IMR-90 (cell line): ENCODE results near the gene SPACA7. TPM values are rescaled to one million over a fixed set of nuclear protein-coding genes. Genes with fewer than 3 reads are reported as not detected.
A peak's percentile ranks its signal among the peaks of the same experiment; 100 is the strongest.

ENCODE experiments used
- ATAC-seq: fragments of 200-7000 bp; cut with Tn5 transposase; 2 replicates; pipeline ENCODE4 v1.9.1; 2020; ENCODE audit warnings: low read depth, mild to moderate bottlenecking, moderate library complexity
- BruUV-seq: library from RNA; stranded (reverse); fragments of 400-500 nt; replicated peaks from 2 replicates; lab custom pipeline; 2021; lab: Mats Ljungman, UMichigan
- CTCF ChIA-PET: fragments of 300-600 bp; formaldehyde crosslinking; extraction: SDS; loops from one replicate; lab custom pipeline; 2021; ENCODE audit warnings: antibody characterized with exemption; lab: Yijun Ruan, JAX
- POLR2A ChIA-PET: fragments of 300-600 bp; sonication (Branson Sonifier 250); formaldehyde crosslinking; loops from one replicate; lab custom pipeline; 2022; ENCODE audit warnings: antibody characterized with exemption; ENCODE audit not compliant: unreplicated experiment; lab: Charles Lee
- DNase-seq: peaks from one replicate; pipeline ENCODE4 v3.0.0; 2013
- H2AFZ ChIP-seq: replicated peaks from 2 replicates; pipeline ENCODE3; 2013; ENCODE audit warnings: low read length, mild to moderate bottlenecking; ENCODE audit not compliant: poor library complexity
- H2AK5ac ChIP-seq: 2 replicates; pipeline ENCODE4 v1.6.1; 2013; ENCODE audit warnings: low read depth, low read length, inconsistent platforms
- H2AK9ac ChIP-seq: replicated peaks from 2 replicates; pipeline ENCODE3; 2013; ENCODE audit warnings: mild to moderate bottlenecking, low read depth, low read length, moderate library complexity; ENCODE audit not compliant: poor library complexity
- H2BK120ac ChIP-seq: 2 replicates; pipeline ENCODE4 v1.6.1; 2013; ENCODE audit warnings: low read depth, low read length, inconsistent platforms
- H2BK15ac ChIP-seq: 3 replicates; pipeline ENCODE4 v1.6.1; 2013; ENCODE audit warnings: low read depth, low read length, inconsistent platforms
- H2BK20ac ChIP-seq: 2 replicates; pipeline ENCODE4 v1.6.1; 2013; ENCODE audit warnings: low read depth, mild to moderate bottlenecking, inconsistent platforms, low read length, moderate library complexity
- H2BK5ac ChIP-seq: 2 replicates; pipeline ENCODE4 v1.6.1; 2013; ENCODE audit warnings: mild to moderate bottlenecking, low read depth, low read length, inconsistent platforms; ENCODE audit not compliant: poor library complexity, severe bottlenecking
- H3K14ac ChIP-seq: replicated peaks from 2 replicates; pipeline ENCODE4 v1.6.1; 2013; ENCODE audit warnings: low read depth, low read length, inconsistent platforms
- H3K18ac ChIP-seq: 2 replicates; pipeline ENCODE4 v1.6.1; 2013; ENCODE audit warnings: low read depth, low read length, control low read depth
- H3K23ac ChIP-seq: 2 replicates; pipeline ENCODE4 v1.6.1; 2013; ENCODE audit warnings: low read depth, low read length, inconsistent platforms
- H3K27ac ChIP-seq: 2 replicates; pipeline ENCODE4 v1.5.1; 2013; ENCODE audit warnings: mild to moderate bottlenecking, control low read depth, low read length; ENCODE audit not compliant: insufficient read depth
- H3K27me3 ChIP-seq: 2 replicates; pipeline ENCODE4 v1.6.1; 2013; ENCODE audit warnings: low read length; ENCODE audit not compliant: control insufficient read depth, insufficient read depth
- H3K36me3 ChIP-seq: 2 replicates; pipeline ENCODE4 v1.6.1; 2013; ENCODE audit warnings: low read length, mixed read lengths; ENCODE audit not compliant: control insufficient read depth, insufficient read depth
- H3K4ac ChIP-seq: 2 replicates; pipeline ENCODE4 v1.6.1; 2013; ENCODE audit warnings: low read depth, low read length, inconsistent platforms
- H3K4me1 ChIP-seq: 2 replicates; pipeline ENCODE4 v1.6.1; 2013; ENCODE audit warnings: low read length, mixed read lengths; ENCODE audit not compliant: control insufficient read depth, insufficient read depth
- H3K4me2 ChIP-seq: 2 replicates; pipeline ENCODE4 v1.6.1; 2013; ENCODE audit warnings: low read depth, mild to moderate bottlenecking, control low read depth, low read length, moderate library complexity
- H3K4me3 ChIP-seq: 2 replicates; pipeline ENCODE4 v1.5.1; 2013; ENCODE audit warnings: low read depth, mild to moderate bottlenecking, control low read depth, low read length, moderate library complexity; ENCODE audit not compliant: insufficient read depth
- H3K56ac ChIP-seq: 2 replicates; pipeline ENCODE4 v1.6.1; 2013; ENCODE audit warnings: low read length, inconsistent platforms; ENCODE audit not compliant: insufficient read depth; ENCODE audit errors: extremely low read depth
- H3K79me1 ChIP-seq, 2 experiments: 2 replicates each; pipeline ENCODE4 v1.6.1; 2013; ENCODE audit warnings: low read length in 2 of 2, inconsistent platforms in 1 of 2, low read depth in 1 of 2
- H3K9ac ChIP-seq: 2 replicates; pipeline ENCODE4 v1.6.1; 2013; ENCODE audit warnings: low read depth, low read length, control low read depth
- H3K9me1 ChIP-seq: 2 replicates; pipeline ENCODE4 v1.6.1; 2013; ENCODE audit warnings: low read length, inconsistent platforms; ENCODE audit not compliant: insufficient read depth
- H3K9me3 ChIP-seq: 2 replicates; pipeline ENCODE4 v1.6.1; 2013; ENCODE audit warnings: low read length; ENCODE audit not compliant: control insufficient read depth, insufficient read depth
- H4K20me1 ChIP-seq: 2 replicates; pipeline ENCODE4 v1.6.1; 2013; ENCODE audit warnings: low read length, inconsistent platforms; ENCODE audit not compliant: insufficient read depth
- H4K5ac ChIP-seq: 2 replicates; pipeline ENCODE4 v1.6.1; 2013; ENCODE audit warnings: mild to moderate bottlenecking, low read depth, low read length, control low read depth
- H4K8ac ChIP-seq, 2 experiments: 2 replicates each; pipeline ENCODE4 v1.6.1; 2013; ENCODE audit warnings: low read depth in 2 of 2, low read length in 2 of 2, control low read depth in 1 of 2, inconsistent platforms in 1 of 2
- H4K91ac ChIP-seq: 2 replicates; pipeline ENCODE4 v1.6.1; 2013; ENCODE audit warnings: low read depth, low read length, inconsistent platforms; ENCODE audit not compliant: insufficient read depth
- USF2 ChIP-seq: fragments of 150-350 bp; IDR thresholded peaks from 2 replicates; pipeline ENCODE4 v1.6.1; 2017; ENCODE audit warnings: mild to moderate bottlenecking, antibody characterized with exemption, low read length, low read depth
- WGBS, 2 experiments: methylation state at CpG; one replicate each; pipeline versions ENCODE4 v1.1.5 to v1.1.7; 2013; ENCODE audit warnings: missing lambda C conversion rate in 2 of 2; ENCODE audit not compliant: insufficient read length in 1 of 2; ENCODE audit errors: extremely low coverage in 2 of 2; 5-methylcytosine and 5-hydroxymethylcytosine counted together
- dilution Hi-C: fragments of 300-500 bp; cut with HindIII; formaldehyde crosslinking; loops from one replicate; pipeline ENCODE4 v1.14.3; 2018; ENCODE audit warnings: low sequenced_read_pairs; ENCODE audit not compliant: unreplicated experiment
- in situ Hi-C: fragments of 300-500 bp; cut with MboI; formaldehyde crosslinking; loops from 3 replicates; pipeline ENCODE4 v1.14.3; 2019; ENCODE audit warnings: low sequenced_read_pairs, inconsistent platforms, mixed read lengths
- intact Hi-C: fragments of 100-400 bp; cut with micrococcal nuclease; formaldehyde crosslinking; loops from 2 replicates; pipeline ENCODE4 v1.10.0; 2022
- polyA plus RNA-seq, 3 experiments: library from polyadenylated mRNA; depleted of rRNA; stranded (reverse); fragments of >200 nt; gene quantifications; 2 replicates each; pipeline ENCODE4 v1.2.3, GENCODE V29; 2012; ENCODE audit warnings: low replicate concordance in 1 of 3
- total RNA-seq: library from RNA; depleted of rRNA; stranded (reverse); fragments of >200 nt; gene quantifications from 2 replicates; pipeline ENCODE4 v1.2.3, GENCODE V29; 2012

Gene SPACA7
- total and polyA plus RNA-seq, 2 of the 4 experiments (the other 2 are of a cell fraction): not detected

GRCh38 chr13:112466132-112467058 is 90.2 kb downstream of the SPACA7 start:
- in situ Hi-C loops: no loop called here
- Histone ChIP-seq H3K9ac (no peak overlapping the region), H3K36me3 (no peaks in the 10 kb centered on the region), H4K5ac (no peak overlapping the region), H3K23ac (no peak overlapping the region), H3K9me3 (no peaks in the 10 kb centered on the region), H3K4me1 (no peaks in the 10 kb centered on the region), H4K91ac (no peak overlapping the region), H3K27ac (no peak overlapping the region), H2BK120ac (no peak overlapping the region), H3K4me2 (no peak overlapping the region), H2BK20ac (no peak overlapping the region), H3K56ac (no peak overlapping the region), H3K4me3 (no peak overlapping the region), H2AK9ac (no peak overlapping the region), H3K27me3 (no peaks in the 10 kb centered on the region), H4K20me1 (no peaks in the 10 kb centered on the region), H3K79me1 (no peaks in the 10 kb centered on the region), H2AK5ac (no peak overlapping the region), H3K9me1 (no peaks in the 10 kb centered on the region), H3K4ac (no peak overlapping the region), H3K14ac (no peak overlapping the region), H3K18ac (no peak overlapping the region), H4K8ac (no peak overlapping the region), H2BK5ac (no peak overlapping the region), H2AFZ (peak overlapping the region; percentile 11), H2BK15ac (no peak overlapping the region)
- POLR2A ChIA-PET: no interaction called here
- WGBS, 2 experiments: 78% methylated on average over 15 of the region's 40 CpGs; no CpG with 5 or more reads in 1 of the 2 experiments
- no peak for TF ChIP-seq USF2
- DNase-seq (no peak), ATAC-seq (no peak)
- BruUV-seq: no TSS peak
- dilution Hi-C loops: no loop called here
- intact Hi-C loops: no loop called here
- CTCF ChIA-PET: no interaction called here
